ENCODE measurements around the gene KCTD20.
"Not testable (repeated sequence)": the region's sequence is repeated elsewhere in the genome, so short reads cannot be mapped to it uniquely, and the experiment has no call there.

The KCTD20 gene

DNA sequence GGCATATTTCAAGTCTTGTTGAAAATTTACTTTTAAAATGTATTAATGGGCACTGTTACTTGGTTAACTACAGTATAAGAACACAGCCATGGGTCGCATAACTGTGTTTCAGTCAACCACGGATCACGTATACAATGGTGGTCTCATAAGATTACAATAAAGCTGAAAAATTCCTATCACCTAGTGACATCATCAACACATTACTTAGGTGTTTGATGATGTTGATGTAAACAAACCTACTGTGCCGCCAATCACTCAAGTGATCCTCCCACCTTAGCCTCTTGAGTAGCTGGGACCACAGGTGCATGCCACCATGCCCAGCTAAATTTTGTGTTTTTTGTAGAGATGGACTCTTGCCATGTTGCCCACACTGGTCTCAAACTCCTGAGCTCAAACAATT is 38.6 kb upstream of the KCTD20 start:
- Histone ChIP-seq H3K36me3 (replicated peaks; ENCODE audit: insufficient read depth, low read length) (no peaks in the 10 kb centered on the region), H3K4me1 (ENCODE audit: low read length) (no peaks in the 10 kb centered on the region), H3K9me2 (replicated peaks; ENCODE audit: insufficient read depth, low read length) (no peaks in the 10 kb centered on the region), H4K20me1 (ENCODE audit: insufficient read depth, low read length) (no peaks in the 10 kb centered on the region), H3K9me3 (replicated peaks; ENCODE audit: insufficient read depth, low read length) (no peaks in the 10 kb centered on the region), H3K27ac (ENCODE audit: low read length) (no peak overlapping the region), H3K4me2 (ENCODE audit: low read depth, low read length) (no peak overlapping the region), H3K27me3 (replicated peaks; ENCODE audit: insufficient read depth, low read length) (no peaks in the 10 kb centered on the region), H3K79me2 (ENCODE audit: low read length) (no peaks in the 10 kb centered on the region), H2AFZ (ENCODE audit: low read length) (no peak overlapping the region), H3F3A (ENCODE audit: insufficient read depth, low read length) (no peaks in the 10 kb centered on the region), H3K9ac (ENCODE audit: low read length) (no peak overlapping the region), H3K4me3 (ENCODE audit: low read length) (no peak overlapping the region)
- TF ChIP-seq, protein P1, sequence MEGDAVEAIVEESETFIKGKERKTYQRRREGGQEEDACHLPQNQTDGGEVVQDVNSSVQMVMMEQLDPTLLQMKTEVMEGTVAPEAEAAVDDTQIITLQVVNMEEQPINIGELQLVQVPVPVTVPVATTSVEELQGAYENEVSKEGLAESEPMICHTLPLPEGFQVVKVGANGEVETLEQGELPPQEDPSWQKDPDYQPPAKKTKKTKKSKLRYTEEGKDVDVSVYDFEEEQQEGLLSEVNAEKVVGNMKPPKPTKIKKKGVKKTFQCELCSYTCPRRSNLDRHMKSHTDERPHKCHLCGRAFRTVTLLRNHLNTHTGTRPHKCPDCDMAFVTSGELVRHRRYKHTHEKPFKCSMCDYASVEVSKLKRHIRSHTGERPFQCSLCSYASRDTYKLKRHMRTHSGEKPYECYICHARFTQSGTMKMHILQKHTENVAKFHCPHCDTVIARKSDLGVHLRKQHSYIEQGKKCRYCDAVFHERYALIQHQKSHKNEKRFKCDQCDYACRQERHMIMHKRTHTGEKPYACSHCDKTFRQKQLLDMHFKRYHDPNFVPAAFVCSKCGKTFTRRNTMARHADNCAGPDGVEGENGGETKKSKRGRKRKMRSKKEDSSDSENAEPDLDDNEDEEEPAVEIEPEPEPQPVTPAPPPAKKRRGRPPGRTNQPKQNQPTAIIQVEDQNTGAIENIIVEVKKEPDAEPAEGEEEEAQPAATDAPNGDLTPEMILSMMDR (IDR thresholded peaks at IDR 0.05; ENCODE audit: low read length), result no peak
- no peak for TF ChIP-seq EZH2phosphoT487 (IDR thresholded peaks at IDR 0.05; ENCODE audit: low read length)
- TF ChIP-seq EZH2 (optimal IDR thresholded peaks at IDR 0.05; ENCODE audit: low read depth, low read length), result no peak
- DNase-seq, result no peak

DNA sequence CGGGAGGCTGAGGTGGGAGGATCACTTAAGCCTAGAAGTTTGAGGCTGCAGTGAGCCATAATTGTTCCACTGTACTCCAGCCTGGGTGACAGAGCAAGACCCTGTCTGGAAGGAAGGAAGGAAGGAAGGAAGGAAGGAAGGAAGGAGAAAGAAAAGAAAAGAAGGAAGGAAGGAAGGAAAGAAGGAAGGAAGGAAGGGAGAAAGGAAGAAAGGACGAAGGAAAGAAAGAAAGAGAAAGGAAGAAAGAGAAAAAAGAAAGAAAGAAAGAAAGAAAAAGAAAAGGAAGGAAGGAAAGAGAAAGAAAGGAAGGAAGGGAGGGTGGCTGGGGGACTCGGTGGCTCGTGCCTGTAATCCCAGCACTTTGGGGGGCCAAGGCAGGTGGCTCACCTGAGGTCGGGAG is 33.1 kb upstream of the KCTD20 start:
- H3K9ac ChIP-seq (ENCODE audit: low read length); H2AFZ ChIP-seq (ENCODE audit: low read length); H3F3A ChIP-seq (ENCODE audit: insufficient read depth, low read length): not testable (repeated sequence)

DNA sequence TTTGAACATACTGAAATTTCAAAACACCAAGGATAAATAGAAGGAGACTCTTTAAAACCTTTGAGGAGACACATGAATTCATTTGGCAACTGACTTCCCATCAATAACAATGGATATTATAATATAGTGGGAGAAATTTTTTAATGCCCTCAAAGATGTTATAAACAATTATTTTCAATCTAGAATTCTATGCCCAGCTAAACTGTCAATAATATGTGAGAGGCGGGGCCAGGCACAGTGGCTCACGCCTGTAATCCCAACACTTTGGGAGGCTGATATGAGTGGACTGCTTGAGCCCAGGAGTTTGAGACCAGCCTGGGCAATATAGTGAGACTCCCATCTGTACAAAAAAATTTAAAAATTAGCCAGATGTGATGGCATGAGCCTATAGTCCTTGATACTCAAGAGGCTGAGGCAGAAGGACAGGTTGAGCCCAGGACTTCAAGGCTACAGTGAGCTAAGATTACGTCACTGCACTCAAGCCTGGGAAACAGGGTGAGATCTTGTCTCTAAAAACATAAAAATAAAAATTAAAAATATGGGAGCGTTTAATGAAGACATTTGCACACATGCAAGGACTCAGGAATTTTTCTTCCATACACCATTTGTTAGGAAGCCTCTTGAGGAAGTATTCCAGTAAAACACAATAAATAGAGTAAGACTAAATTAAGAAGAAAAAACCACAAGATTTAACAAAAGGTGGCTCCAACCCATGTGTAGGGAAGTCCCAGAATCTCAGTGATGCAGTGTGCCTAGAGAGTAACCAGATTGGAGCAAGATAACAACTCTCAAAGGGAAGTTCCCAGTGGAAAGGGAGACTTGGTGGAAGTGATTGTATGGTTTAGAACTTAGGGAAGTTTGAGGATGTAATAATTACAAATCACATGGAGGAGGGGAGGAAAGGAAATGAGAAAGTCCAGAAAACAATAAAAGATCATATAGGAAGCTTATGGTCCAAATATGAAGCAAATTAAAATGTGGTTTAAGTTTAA is 29.0 kb upstream of the KCTD20 start:
- Histone ChIP-seq H3K9me2 (replicated peaks; ENCODE audit: insufficient read depth, low read length) (no peaks in the 10 kb centered on the region), H3K4me3 (ENCODE audit: low read length) (no peak overlapping the region), H2AFZ (ENCODE audit: low read length) (no peak overlapping the region), H3K9ac (ENCODE audit: low read length) (no peak overlapping the region), H3K27me3 (replicated peaks; ENCODE audit: insufficient read depth, low read length) (no peaks in the 10 kb centered on the region), H4K20me1 (ENCODE audit: insufficient read depth, low read length) (no peaks in the 10 kb centered on the region), H3K79me2 (ENCODE audit: low read length) (no peaks in the 10 kb centered on the region), H3K4me2 (ENCODE audit: low read depth, low read length) (no peak overlapping the region), H3K36me3 (replicated peaks; ENCODE audit: insufficient read depth, low read length) (no peaks in the 10 kb centered on the region), H3K9me3 (replicated peaks; ENCODE audit: insufficient read depth, low read length) (no peaks in the 10 kb centered on the region), H3F3A (ENCODE audit: insufficient read depth, low read length) (no peaks in the 10 kb centered on the region), H3K4me1 (ENCODE audit: low read length) (no peaks in the 10 kb centered on the region), H3K27ac (ENCODE audit: low read length) (no peak overlapping the region)
- DNase-seq, result no peak
- TF ChIP-seq EZH2phosphoT487 (IDR thresholded peaks at IDR 0.05; ENCODE audit: low read length), result no peak

More for the DNA sequence above, 33.1 kb upstream of the KCTD20 start:
- H3K9me2 ChIP-seq (replicated peaks; ENCODE audit: insufficient read depth, low read length); H3K27ac ChIP-seq (ENCODE audit: low read length); H3K4me1 ChIP-seq (ENCODE audit: low read length); H3K27me3 ChIP-seq (replicated peaks; ENCODE audit: insufficient read depth, low read length); H4K20me1 ChIP-seq (ENCODE audit: insufficient read depth, low read length); H3K36me3 ChIP-seq (replicated peaks; ENCODE audit: insufficient read depth, low read length); H3K9me3 ChIP-seq (replicated peaks; ENCODE audit: insufficient read depth, low read length); H3K4me2 ChIP-seq (ENCODE audit: low read depth, low read length); H3K4me3 ChIP-seq (ENCODE audit: low read length); H3K79me2 ChIP-seq (ENCODE audit: low read length); DNase-seq: not testable (repeated sequence)

DNA sequence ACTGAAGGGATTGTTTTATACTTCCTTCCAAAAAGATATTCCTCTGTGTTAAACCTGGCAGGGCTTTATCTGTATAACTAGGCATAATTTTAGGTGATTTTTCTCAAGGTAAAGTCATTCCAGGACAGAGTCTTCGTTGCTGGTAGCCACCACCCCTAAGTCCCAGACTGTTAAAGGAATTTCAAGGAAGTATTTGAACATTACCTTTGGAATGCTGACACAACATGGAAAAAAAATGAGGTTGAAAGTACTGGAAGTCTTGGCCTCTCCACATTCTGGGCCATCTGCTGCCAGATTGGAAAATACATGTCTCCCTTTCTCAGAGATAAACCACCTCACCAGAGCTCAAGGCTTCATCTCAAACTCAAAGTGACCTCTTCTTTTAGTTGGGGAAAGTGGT is 28.3 kb upstream of the KCTD20 start:
- TF ChIP-seq EZH2phosphoT487 (IDR thresholded peaks at IDR 0.05; ENCODE audit: low read length) (no peak), EZH2 (optimal IDR thresholded peaks at IDR 0.05; ENCODE audit: low read depth, low read length) (no peak)
- TF ChIP-seq, protein P1 (IDR thresholded peaks at IDR 0.05; ENCODE audit: low read length), result no peak
- H3K27me3 ChIP-seq (replicated peaks; ENCODE audit: insufficient read depth, low read length), result no peaks in the 10 kb centered on the region
- no peak overlapping the region for H3K4me3 ChIP-seq (ENCODE audit: low read length)
- H3F3A ChIP-seq (ENCODE audit: insufficient read depth, low read length), result no peaks in the 10 kb centered on the region
- no peak overlapping the region for H3K27ac ChIP-seq (ENCODE audit: low read length)
- H3K4me2 ChIP-seq (ENCODE audit: low read depth, low read length), result no peak overlapping the region
- no peak overlapping the region for H2AFZ ChIP-seq (ENCODE audit: low read length)
- H3K79me2 ChIP-seq (ENCODE audit: low read length), result no peaks in the 10 kb centered on the region
- H3K9ac ChIP-seq (ENCODE audit: low read length), result no peak overlapping the region
- DNase-seq, result no peak
- H3K4me1 ChIP-seq (ENCODE audit: low read length), result no peaks in the 10 kb centered on the region
- H4K20me1 ChIP-seq (ENCODE audit: insufficient read depth, low read length), result no peaks in the 10 kb centered on the region
- no peaks in the 10 kb centered on the region for H3K36me3 ChIP-seq (replicated peaks; ENCODE audit: insufficient read depth, low read length)
- no peaks in the 10 kb centered on the region for H3K9me3 ChIP-seq (replicated peaks; ENCODE audit: insufficient read depth, low read length)
- H3K9me2 ChIP-seq (replicated peaks; ENCODE audit: insufficient read depth, low read length), result no peaks in the 10 kb centered on the region

Data from MM.1S (cell line).